ENCODE measurements around the gene METTL25B.
A peak's percentile ranks its signal among the peaks of the same experiment; 100 is the strongest.

The METTL25B gene

DNA sequence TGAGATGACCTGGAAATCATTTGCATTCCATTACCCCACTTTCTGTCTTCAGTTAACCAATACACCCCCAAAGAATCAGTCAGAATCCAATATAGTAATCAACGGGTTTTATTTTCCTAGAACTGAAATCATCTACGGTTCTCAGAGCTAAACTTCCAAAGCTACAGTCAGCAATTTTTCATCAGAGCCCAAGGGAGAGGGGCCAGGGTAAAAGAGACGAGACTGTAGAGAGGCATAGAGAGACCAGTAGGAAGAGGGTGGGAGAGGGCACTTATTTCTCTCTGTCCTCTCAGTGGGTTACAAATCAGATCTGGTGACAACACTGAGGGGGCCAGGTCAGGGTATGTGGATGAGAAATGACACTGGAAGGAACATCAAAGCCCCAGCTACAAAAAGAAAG lies 13.7 kb downstream of the METTL25B start:
- H3K27me3 ChIP-seq, result no peaks in the 10 kb centered on the region
- H3K9me3 ChIP-seq, result no peaks in the 10 kb centered on the region
- no peak overlapping the region for H3K4me3 ChIP-seq (ENCODE audit: low read depth in 1 of 2, low read length in 1 of 2)
- peaks cover 30% of the 10 kb centered on the region for H3K36me3 ChIP-seq
- H3K4me1 ChIP-seq (ENCODE audit: control insufficient read depth in 1 of 2, insufficient read depth in 1 of 2, low read depth in 1 of 2, low read length in 1 of 2), result peaks cover 44 to 49% of the 10 kb centered on the region in 2 experiments
- peak overlapping the region; percentile 90 for H3K27ac ChIP-seq
- TF ChIP-seq, protein P1, sequence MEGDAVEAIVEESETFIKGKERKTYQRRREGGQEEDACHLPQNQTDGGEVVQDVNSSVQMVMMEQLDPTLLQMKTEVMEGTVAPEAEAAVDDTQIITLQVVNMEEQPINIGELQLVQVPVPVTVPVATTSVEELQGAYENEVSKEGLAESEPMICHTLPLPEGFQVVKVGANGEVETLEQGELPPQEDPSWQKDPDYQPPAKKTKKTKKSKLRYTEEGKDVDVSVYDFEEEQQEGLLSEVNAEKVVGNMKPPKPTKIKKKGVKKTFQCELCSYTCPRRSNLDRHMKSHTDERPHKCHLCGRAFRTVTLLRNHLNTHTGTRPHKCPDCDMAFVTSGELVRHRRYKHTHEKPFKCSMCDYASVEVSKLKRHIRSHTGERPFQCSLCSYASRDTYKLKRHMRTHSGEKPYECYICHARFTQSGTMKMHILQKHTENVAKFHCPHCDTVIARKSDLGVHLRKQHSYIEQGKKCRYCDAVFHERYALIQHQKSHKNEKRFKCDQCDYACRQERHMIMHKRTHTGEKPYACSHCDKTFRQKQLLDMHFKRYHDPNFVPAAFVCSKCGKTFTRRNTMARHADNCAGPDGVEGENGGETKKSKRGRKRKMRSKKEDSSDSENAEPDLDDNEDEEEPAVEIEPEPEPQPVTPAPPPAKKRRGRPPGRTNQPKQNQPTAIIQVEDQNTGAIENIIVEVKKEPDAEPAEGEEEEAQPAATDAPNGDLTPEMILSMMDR (IDR thresholded peaks at IDR 0.05), result no peak

DNA sequence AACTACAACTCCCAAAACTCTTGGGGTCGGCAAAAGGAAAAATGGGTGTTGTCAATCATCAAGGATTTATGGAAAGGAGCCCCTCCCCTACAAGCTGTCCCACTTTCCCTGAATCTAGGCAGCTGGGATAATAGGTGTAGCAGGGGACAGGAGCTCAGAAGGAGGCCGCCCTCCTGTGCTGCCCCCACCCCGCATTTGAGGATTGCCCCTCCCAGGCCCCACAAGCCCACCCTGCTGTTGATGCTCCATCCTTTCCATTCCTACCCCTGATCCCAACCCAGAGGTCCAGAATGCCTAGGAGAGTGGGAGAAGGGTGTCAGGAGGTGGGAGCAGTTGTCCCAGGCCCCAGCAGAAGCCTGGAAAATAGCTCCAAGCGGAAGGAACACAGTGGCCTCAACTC lies 14.5 kb downstream of the METTL25B start:
- peaks cover 52 to 57% of the 10 kb centered on the region in 2 experiments for H3K4me1 ChIP-seq (ENCODE audit: control insufficient read depth in 1 of 2, insufficient read depth in 1 of 2, low read depth in 1 of 2, low read length in 1 of 2)
- H3K27ac ChIP-seq, result peak overlapping the region; percentile 90
- TF ChIP-seq, protein P1 (IDR thresholded peaks at IDR 0.05), result no peak
- H3K27me3 ChIP-seq, result no peaks in the 10 kb centered on the region
- H3K9me3 ChIP-seq, result no peaks in the 10 kb centered on the region
- H3K4me3 ChIP-seq (ENCODE audit: low read depth in 1 of 2, low read length in 1 of 2), result no peak overlapping the region
- peaks cover 23% of the 10 kb centered on the region for H3K36me3 ChIP-seq

DNA sequence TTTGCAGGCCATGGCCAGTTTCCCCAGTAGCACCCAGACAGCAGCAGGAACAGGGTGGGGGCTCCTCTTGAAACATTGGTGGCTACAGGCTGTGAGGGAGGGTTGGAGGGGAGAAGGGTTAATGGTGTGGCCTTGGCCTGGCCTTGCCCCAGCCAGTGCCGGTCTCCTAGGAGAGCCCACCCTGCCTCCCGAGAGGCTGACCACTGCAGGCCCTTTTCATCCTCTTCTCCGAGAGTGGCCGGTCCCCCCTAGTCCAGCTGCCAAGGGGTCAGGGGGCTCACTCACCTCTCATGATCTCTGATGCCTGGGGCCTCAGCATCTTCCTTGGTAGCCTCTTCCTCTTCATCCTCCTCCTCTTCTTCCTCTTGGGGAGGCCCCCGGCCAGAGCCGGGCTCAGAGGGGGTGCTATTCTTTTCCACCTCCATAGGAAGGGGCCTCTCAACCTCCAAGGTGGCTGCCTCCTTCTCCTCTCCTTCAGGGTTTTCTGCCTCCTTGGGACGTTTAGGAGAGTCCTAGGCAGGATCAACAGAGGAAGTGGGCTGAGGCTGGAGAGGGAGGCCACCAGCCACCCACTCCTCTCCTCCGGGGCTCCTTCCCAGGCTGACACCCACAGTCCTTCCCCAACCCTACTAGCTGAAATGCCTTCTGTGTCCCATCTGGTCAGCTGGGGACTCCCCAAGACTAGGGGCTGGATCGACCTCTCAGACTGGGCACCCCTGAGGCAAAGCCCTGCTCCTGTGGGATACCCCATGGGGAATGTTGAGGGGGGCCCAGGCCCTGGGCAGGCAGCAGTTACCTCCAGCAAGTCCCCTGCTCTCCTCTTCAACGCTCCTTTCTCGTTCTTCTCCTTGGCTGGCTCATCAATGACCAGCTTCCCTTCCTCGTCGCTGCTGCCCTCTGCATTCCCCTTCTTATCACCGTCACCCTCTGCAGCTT lies 15.4 kb downstream of the METTL25B start:
- peak overlapping the region; percentile 90 for H3K27ac ChIP-seq
- H3K4me1 ChIP-seq (ENCODE audit: control insufficient read depth in 1 of 2, insufficient read depth in 1 of 2, low read depth in 1 of 2, low read length in 1 of 2), result peaks cover 60 to 65% of the 10 kb centered on the region in 2 experiments
- peaks cover 20% of the 10 kb centered on the region for H3K36me3 ChIP-seq
- no peak overlapping the region for H3K4me3 ChIP-seq (ENCODE audit: low read depth in 1 of 2, low read length in 1 of 2)
- TF ChIP-seq, protein P1 (IDR thresholded peaks at IDR 0.05), result no peak
- no peaks in the 10 kb centered on the region for H3K9me3 ChIP-seq
- no peaks in the 10 kb centered on the region for H3K27me3 ChIP-seq

DNA sequence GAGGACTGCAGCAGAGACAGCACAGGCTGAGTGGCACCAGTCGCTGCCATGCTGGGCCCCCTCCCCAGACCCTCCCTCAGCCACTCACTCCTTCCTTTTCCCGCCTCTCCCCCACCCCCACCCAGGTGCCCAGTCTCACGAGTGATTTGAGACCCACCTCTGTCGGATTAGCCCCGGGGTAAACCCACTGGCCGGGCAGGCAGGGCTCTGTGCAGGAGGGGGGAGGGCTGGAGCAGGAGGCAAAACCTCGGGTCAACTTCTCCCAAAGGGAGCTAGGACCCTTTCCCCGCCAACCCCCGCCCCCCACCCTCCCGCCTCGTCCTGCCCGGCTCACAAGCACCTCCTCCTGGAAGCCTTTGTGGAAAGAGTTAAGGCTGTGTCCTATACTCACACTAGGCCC lies 16.1 kb downstream of the METTL25B start:
- H3K4me3 ChIP-seq (ENCODE audit: low read depth in 1 of 2, low read length in 1 of 2), result no peak overlapping the region
- TF ChIP-seq, protein P1 (IDR thresholded peaks at IDR 0.05), result no peak
- H3K36me3 ChIP-seq, result peaks cover 20% of the 10 kb centered on the region
- no peaks in the 10 kb centered on the region for H3K27me3 ChIP-seq
- peaks cover 67 to 72% of the 10 kb centered on the region in 2 experiments for H3K4me1 ChIP-seq (ENCODE audit: control insufficient read depth in 1 of 2, insufficient read depth in 1 of 2, low read depth in 1 of 2, low read length in 1 of 2)
- peak overlapping the region; percentile 90 for H3K27ac ChIP-seq
- H3K9me3 ChIP-seq, result no peaks in the 10 kb centered on the region

DNA sequence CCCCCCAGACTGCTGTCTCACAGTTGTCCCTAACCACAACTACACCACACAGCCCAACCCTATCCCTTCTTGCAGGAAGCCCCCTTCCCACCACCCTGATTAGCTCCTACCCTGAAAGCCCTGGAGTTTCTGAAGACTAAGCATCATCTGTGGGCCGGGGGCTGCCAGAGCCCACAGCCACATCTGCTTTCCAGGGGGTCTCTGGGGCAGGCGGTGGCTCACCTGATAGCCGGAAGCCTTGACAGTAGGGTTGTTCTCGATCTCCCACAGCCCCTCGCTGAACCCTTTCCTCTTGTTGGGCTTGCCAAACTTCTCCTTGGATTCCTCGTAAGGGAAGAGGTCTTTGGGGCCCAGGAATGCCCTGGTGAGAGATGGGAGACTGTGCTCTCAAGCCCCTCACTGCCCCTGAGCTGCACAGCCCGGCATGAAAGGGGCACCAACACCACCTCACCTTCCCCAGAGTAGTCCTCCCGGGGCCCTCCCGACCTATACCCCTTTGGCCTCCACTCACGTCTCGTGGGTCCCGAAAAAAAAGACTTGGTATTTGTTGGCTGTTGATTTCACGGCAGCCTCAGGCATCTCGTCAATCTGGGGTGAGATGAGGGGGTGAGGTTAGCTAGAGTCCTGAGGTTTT lies 16.6 kb downstream of the METTL25B start:
- Histone ChIP-seq H3K4me1 (ENCODE audit: control insufficient read depth in 1 of 2, insufficient read depth in 1 of 2, low read depth in 1 of 2, low read length in 1 of 2) (peaks cover 73 to 78% of the 10 kb centered on the region in 2 experiments), H3K27ac (peak overlapping the region; percentile 90), H3K9me3 (no peaks in the 10 kb centered on the region), H3K4me3 (ENCODE audit: low read depth in 1 of 2, low read length in 1 of 2) (no peak overlapping the region), H3K27me3 (no peaks in the 10 kb centered on the region), H3K36me3 (peaks cover 20% of the 10 kb centered on the region)
- TF ChIP-seq, protein P1 (IDR thresholded peaks at IDR 0.05), result no peak
